Measurements from ENCODE around the gene UROC1. TPM values are rescaled to one million over a fixed set of nuclear protein-coding genes. Genes with fewer than 3 reads are reported as not detected.

UROC1 gene
- total and polyA plus RNA-seq, 2 of the 13 experiments (the other 11 are each of a cell fraction or from before 2014, with no cell fraction given), result 0.71 to 1.3 TPM

DNA sequence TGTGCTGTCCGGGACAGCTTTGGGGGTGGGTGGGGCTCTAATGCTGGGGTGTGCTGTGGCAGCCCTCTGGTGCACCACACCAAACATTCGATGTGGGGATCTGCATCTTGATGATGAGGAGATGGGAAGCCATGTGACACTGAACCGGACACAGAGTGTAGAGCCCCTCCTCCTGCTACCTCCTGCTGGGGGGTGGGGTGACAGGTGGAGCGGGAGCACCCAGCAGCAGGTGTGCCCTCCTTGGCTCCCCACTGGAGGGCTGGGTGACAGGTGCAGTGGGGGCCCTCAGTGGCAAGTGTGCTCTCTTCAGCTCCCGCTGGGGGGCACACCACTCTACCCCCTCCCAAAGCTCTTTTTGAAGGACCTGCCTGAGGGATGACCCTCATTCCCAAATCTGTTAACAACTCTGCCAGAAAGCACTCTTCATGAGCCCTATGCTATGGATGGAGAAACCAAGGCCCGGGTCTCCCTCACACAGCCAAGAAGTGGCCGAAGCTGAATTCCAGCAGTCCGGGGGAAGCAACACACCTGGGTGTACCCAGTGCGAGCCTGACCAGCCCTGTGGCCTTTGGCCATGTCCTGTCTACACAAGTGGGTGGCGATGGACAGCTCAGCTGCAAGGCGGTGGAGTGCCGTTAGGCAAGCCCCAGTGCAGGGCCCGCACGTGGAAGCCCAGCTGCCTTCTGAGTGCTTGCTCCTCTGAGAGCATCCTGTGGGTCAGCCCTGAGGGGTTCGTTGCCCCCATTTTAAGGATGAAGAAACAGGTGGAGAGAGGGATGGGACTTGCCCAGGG, 609 bp upstream of the UROC1 start (continued):
- TF ChIP-seq, protein P1, sequence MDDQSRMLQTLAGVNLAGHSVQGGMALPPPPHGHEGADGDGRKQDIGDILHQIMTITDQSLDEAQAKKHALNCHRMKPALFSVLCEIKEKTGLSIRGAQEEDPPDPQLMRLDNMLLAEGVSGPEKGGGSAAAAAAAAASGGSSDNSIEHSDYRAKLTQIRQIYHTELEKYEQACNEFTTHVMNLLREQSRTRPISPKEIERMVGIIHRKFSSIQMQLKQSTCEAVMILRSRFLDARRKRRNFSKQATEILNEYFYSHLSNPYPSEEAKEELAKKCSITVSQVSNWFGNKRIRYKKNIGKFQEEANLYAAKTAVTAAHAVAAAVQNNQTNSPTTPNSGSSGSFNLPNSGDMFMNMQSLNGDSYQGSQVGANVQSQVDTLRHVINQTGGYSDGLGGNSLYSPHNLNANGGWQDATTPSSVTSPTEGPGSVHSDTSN (CRISPR knock-in tag; IDR thresholded peaks at IDR 0.05; ENCODE audit: borderline replicate concordance), result no peak
- TF ChIP-seq SSRP1 (CRISPR knock-in tag; IDR thresholded peaks at IDR 0.05), result 0 out of 2 replicates have a peak, but pooled peaks have one; percentile 24
- no peak for TF ChIP-seq ZNF619 (CRISPR knock-in tag; IDR thresholded peaks at IDR 0.05)
- TF ChIP-seq ZNF230 (CRISPR knock-in tag; IDR thresholded peaks at IDR 0.05), result no peak
- TF ChIP-seq NR2F2 (IDR thresholded peaks at IDR 0.05; ENCODE audit: borderline replicate concordance, low read depth), result no peak
- no peak for TF ChIP-seq ZBTB8A (CRISPR knock-in tag; IDR thresholded peaks at IDR 0.05; ENCODE audit: borderline replicate concordance, low read depth)
- TF ChIP-seq TEAD3 (CRISPR knock-in tag; optimal IDR thresholded peaks at IDR 0.05; ENCODE audit: borderline replicate concordance), result no peak
- TF ChIP-seq ZNF274 (CRISPR knock-in tag; IDR thresholded peaks at IDR 0.05), result 0 out of 2 replicates have a peak, but pooled peaks have one; percentile 15
- no peak for TF ChIP-seq NAIF1 (CRISPR knock-in tag; IDR thresholded peaks at IDR 0.05; ENCODE audit: borderline replicate concordance)
- no peak for TF ChIP-seq JUNB (CRISPR knock-in tag; IDR thresholded peaks at IDR 0.05; ENCODE audit: borderline replicate concordance)
- no peak for TF ChIP-seq NCOA1 (CRISPR knock-in tag; IDR thresholded peaks at IDR 0.05)
- TF ChIP-seq NFRKB (IDR thresholded peaks at IDR 0.05), result no peak
- TF ChIP-seq, protein P2, sequence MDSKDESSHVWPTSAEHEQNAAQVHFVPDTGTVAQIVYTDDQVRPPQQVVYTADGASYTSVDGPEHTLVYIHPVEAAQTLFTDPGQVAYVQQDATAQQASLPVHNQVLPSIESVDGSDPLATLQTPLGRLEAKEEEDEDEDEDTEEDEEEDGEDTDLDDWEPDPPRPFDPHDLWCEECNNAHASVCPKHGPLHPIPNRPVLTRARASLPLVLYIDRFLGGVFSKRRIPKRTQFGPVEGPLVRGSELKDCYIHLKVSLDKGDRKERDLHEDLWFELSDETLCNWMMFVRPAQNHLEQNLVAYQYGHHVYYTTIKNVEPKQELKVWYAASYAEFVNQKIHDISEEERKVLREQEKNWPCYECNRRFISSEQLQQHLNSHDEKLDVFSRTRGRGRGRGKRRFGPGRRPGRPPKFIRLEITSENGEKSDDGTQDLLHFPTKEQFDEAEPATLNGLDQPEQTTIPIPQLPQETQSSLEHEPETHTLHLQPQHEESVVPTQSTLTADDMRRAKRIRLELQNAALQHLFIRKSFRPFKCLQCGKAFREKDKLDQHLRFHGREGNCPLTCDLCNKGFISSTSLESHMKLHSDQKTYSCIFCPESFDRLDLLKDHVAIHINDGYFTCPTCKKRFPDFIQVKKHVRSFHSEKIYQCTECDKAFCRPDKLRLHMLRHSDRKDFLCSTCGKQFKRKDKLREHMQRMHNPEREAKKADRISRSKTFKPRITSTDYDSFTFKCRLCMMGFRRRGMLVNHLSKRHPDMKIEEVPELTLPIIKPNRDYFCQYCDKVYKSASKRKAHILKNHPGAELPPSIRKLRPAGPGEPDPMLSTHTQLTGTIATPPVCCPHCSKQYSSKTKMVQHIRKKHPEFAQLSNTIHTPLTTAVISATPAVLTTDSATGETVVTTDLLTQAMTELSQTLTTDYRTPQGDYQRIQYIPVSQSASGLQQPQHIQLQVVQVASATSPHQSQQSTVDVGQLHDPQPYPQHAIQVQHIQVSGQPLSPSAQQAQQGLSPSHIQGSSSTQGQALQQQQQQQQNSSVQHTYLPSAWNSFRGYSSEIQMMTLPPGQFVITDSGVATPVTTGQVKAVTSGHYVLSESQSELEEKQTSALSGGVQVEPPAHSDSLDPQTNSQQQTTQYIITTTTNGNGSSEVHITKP (CRISPR knock-in tag; IDR thresholded peaks at IDR 0.05; ENCODE audit: low read depth), result no peak
- no peak for TF ChIP-seq RFX3 (CRISPR knock-in tag; IDR thresholded peaks at IDR 0.05)
- no peak for TF ChIP-seq SUZ12 (IDR thresholded peaks at IDR 0.05; ENCODE audit: low read depth, low read length)
- TF ChIP-seq, protein P3, sequence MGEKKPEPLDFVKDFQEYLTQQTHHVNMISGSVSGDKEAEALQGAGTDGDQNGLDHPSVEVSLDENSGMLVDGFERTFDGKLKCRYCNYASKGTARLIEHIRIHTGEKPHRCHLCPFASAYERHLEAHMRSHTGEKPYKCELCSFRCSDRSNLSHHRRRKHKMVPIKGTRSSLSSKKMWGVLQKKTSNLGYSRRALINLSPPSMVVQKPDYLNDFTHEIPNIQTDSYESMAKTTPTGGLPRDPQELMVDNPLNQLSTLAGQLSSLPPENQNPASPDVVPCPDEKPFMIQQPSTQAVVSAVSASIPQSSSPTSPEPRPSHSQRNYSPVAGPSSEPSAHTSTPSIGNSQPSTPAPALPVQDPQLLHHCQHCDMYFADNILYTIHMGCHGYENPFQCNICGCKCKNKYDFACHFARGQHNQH (CRISPR knock-in tag; IDR thresholded peaks at IDR 0.05), result peak; percentile 20; the same call in 1 of the 2 replicates
- no peak for TF ChIP-seq RORA (CRISPR knock-in tag; IDR thresholded peaks at IDR 0.05)
- no peak for TF ChIP-seq REPIN1 (CRISPR knock-in tag; IDR thresholded peaks at IDR 0.05; ENCODE audit: borderline replicate concordance, low read depth)
- TF ChIP-seq, protein P4, sequence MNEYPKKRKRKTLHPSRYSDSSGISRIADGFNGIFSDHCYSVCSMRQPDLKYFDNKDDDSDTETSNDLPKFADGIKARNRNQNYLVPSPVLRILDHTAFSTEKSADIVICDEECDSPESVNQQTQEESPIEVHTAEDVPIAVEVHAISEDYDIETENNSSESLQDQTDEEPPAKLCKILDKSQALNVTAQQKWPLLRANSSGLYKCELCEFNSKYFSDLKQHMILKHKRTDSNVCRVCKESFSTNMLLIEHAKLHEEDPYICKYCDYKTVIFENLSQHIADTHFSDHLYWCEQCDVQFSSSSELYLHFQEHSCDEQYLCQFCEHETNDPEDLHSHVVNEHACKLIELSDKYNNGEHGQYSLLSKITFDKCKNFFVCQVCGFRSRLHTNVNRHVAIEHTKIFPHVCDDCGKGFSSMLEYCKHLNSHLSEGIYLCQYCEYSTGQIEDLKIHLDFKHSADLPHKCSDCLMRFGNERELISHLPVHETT (CRISPR knock-in tag; conservative IDR thresholded peaks at IDR 0.05), result no peak
- TF ChIP-seq, protein P5, sequence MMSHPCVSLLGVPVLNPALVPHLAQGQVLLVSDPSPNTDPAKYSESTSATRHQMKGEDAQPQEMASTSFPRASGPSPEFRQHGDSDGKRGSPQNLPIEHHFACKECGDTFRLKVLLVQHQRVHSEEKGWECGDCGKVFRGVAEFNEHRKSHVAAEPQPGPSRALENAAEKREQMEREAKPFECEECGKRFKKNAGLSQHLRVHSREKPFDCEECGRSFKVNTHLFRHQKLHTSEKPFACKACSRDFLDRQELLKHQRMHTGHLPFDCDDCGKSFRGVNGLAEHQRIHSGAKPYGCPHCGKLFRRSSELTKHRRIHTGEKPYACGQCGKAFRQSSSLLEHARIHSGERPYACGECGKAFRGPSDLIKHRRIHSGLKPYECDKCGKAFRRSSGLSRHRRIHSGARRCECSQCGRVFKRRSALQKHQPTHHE (CRISPR knock-in tag; IDR thresholded peaks at IDR 0.05; ENCODE audit: borderline replicate concordance), result peak; percentile 6; the same call in 1 of the 2 replicates
- TF ChIP-seq RBAK (CRISPR knock-in tag; IDR thresholded peaks at IDR 0.05), result no peak
- no peak for TF ChIP-seq ZNF790 (CRISPR knock-in tag; IDR thresholded peaks at IDR 0.05; ENCODE audit: borderline replicate concordance)
